NK-92 (cell line): ENCODE data around the gene GREM2.

ENCODE experiments used
- DNase-seq: peaks from one replicate; lab custom pipeline; 2025; ENCODE audit not compliant: unreplicated experiment; lab: John Stamatoyannopoulos, UW

GREM2 gene

DNA sequence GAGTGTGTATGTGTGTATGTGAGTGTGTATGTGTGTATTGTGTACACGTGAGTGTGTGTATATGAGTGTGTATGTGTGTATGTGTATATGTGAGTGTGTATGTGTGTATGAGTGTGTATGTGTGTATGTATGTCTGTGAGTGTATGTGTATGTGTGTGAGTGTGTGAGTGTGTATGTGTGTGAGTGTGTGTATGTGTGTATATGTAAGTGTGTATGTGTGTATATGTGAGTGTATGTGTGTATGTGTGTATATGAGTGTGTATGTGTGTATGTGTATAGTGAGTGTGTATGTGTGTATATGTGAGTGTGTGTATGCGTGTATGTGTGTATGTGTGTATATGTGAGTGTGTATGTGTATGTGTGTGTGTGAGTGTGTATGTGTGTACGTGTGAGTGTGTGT lies 49.2 kb downstream of the GREM2 start:
- DNase-seq, result no peak

DNA sequence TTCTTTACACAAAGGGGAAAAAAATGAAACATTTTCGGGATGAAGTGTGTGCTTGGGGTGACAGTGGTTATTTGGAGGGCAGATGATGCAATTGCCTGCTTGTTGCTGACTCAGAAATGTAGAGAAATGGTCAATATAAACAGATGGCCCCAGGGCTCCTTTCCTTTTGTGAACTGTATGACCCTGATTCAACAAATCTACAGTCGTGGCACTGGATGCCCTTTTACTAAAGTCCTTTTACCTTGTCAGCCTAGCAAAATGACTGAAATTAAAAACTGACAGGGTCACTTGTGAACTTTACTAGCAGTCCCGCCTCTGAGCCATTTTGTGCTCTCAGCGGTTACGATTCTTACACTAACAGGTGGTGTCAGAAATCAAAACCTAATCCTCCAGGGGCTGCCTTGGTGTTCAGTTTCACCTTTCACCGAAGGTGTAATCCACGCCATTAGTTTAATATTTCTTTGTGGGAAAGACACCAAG lies 49.8 kb downstream of the GREM2 start:
- DNase-seq, result no peak

DNA sequence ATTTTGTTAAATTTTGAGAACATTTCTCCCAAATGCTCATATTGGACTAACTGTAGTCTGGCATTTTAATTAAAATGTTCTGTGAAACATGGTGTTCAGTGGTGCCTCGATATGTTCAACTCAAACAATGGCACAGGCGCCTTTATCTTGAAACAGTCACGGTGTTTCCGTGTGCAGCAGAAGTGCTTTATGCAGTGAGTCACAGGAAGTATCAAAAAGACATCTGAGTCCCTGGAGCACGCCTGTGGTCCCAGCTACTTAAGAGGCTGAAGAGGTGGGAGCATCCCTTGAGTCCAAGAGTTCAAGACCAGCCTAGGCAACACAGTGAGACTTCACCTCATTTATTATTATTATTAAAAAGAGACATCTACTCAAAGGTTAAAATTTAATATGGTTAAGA lies 52.2 kb downstream of the GREM2 start:
- DNase-seq, result no peak

DNA sequence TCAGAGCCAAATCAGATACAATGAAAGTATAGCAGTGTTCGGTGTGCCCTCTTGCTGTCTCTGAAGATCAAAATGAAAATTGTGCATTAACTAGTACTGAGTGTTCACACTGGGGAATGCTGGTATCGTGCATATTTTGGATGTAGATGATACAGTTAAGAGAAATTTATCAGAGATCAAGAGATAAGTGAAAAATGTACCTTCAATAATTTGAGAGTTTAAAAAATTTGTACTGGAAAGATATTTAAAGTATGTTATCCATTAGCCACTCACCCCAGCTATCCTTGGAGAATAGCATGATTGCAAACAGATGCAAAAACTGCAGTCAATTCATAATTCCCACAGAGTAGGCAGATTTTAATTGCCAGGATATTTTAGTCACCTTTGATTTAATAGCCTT lies 56.4 kb downstream of the GREM2 start:
- DNase-seq, result no peak

DNA sequence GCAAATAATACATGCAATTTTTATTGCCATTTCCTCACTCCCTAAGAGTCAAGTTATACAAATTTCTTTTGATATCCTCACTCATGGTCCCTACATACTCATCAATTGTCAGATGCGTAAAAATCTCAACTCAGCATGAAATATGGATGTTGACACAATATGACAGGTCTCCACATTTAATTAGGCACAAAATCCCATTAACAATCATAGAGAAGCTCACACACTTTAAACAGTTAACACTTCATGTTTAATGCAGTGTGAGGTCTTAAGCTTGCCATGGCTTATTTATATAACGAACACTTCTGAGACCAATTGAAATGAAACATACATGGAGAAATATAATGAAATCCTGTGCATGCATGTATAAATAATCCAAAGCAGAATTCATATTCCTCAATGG lies 58.6 kb downstream of the GREM2 start:
- DNase-seq, result no peak

DNA sequence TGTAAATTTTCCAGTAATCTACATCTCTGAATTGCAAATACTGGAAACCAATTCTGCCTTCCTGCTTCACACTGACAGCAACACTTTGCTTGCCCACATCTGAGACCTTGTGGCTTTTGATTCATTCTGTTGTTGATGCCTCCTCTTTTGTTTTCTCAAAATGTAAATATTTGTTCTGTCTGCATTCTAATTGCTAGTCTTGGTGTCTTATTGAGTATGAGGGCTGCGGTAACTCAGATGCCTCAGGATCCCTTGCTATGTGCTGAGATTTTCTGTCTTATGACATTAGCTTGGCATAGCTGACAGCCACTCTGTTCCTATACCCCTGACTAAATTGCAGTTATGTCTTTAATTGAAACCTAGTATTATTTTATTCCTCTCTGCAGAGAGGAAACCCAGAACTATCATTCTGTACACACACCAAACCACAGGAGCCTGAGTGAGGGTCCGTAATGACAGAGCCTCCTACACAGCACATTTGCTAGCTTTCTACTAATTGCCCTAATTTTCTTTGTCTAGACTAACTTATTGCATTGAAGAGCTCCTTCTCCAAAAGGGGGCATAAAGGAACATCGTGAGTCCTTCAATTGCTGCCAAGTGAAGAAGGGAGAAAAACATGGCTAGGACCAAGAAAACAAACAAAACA lies 72.1 kb downstream of the GREM2 start:
- no peak for DNase-seq

DNA sequence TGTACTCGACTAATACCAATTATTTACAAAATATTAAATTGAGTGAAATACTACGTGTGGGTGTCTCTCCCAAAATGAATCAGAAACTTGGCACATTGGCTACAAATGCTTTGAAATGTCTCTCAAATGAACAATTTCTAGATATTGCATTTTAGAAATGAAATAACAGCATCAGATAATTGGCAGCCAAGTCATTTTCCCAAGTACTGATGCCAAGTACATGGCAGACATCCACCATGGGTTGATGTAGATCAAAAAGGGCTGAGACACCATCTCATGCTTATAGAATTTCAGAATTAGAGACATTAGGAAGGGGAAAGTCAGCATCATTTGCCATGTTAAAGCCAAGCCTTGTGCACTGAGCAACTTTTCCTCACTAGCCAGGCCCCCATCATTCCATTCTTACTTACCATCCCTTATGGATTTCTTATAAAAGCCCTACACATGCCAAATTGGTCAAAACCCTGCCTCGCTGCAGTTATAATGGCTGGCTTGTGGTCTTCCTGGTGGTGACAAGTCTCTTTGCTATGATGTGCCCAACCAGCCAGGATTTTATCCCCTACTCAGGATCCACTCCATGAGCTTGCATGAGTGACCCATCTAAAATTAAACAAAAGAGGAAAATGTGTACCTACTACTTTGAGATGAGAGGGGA lies 73.1 kb downstream of the GREM2 start:
- DNase-seq, result no peak

DNA sequence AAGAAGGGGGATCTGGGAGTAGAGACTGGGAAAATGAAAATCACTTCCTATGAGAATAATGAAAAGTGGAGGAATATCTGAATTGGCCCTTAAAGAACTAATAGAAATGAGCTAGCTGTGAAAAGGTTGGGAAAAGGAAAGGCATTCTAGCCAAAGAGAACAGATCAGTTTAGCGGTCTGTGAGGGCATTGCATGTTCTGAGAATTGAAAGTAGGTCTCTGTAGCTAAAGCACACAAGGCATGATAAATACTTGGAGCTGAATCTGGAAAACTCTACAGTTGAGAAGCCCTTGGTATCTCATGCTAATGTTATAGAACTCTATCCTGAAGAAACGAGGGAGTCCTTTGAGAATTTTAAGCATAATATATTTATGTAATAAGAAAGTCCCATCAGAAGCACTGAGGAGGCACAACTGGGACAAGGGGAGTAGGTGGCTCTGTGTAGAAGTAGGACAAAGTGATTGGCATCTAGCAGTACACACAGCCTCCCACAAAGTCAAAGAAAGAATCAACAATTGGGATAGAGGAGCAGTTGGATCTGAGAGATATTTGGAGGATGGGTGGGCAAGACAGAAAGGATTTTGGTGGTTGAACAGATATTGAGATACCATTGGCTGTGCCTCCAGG lies 78.7 kb downstream of the GREM2 start:
- DNase-seq, result no peak

DNA sequence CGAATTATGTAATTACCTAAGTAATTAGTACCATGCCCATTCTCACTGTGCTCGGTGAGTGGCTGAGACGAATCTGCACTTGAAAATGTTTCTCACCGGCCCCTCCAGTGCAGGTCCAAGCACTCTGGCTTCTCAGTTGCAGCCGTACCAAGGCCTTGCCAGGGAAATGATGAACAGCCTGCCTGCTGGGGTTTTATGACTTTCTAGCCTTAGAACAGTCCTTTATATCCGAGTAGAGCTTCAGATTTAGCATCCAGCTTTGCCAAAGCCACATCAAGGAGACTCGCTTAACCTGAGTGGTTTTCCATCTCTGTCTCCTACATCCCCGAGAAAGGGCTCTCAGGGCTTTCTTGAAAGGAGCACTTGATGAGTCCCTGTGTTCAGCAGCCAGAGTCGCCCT lies 83.4 kb downstream of the GREM2 start:
- DNase-seq, result no peak

DNA sequence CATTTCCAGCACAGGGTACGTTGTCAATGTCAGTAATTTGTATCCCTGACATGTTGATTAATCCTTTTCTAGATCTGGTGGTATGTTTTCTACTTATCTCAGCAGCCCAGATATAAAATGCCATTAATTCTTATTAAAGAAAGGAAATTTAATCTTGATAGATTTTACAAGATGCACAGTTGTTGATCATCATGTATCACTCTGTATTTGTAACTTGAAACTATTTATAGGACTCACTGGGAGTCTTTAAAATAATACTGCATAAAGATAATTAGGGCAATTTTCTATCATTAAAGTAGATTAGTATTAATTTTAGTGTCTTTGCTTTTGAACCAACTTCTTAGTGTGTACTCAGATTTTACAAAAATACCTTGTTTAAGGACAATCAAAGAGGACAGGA lies 84.9 kb downstream of the GREM2 start:
- DNase-seq, result no peak

DNA sequence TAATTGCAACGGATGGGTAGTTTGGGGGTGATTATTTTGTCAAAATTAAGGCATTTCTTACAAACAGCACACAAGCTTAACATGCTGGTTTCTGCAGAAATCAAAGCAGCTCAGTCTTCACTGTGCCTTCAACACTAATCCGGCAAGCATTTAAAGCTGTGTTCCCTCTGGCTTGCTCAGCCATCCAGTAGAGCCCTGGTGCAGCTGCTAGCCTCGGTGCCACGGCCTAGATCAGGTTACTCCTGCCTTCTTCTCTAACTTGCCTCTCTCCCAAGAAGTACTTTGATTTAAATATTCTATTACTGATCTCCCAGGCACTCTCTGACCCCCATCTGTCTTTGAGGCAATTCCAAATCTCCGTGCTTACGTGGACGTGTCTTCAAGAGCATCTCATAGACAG lies 85.6 kb downstream of the GREM2 start:
- no peak for DNase-seq

DNA sequence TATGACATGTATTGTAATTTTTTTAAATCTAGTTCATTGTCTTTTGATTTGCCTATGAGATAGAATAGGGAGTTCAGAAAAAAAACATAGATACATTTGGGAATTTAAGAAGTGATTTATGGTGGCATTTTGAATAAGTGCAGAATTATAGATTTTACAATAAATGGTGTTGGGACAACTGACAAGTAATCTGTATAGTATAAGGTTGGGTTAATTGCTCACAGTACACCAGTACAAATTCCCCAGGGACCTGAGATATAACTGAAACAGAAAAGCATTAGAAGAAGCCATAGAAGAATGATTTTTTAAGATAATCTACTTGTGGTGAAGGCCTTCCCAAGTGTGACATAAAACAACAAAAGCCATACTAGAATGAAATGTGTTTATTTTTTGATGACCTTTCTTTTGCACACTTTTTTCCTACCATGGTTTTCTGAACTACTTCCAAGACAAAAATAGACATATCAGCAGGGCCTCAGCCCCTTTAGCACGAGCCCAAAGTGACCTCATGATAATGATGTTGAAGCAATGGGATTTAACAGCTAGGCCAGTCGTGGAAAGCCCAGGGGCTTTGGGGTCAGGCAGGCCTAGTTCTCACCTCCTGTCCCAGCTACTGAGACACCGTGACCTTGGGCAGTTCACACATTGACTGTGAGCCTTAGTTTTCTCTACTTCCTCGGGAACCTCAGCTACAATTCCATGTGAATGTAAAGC lies 87.4 kb downstream of the GREM2 start:
- DNase-seq, result no peak

DNA sequence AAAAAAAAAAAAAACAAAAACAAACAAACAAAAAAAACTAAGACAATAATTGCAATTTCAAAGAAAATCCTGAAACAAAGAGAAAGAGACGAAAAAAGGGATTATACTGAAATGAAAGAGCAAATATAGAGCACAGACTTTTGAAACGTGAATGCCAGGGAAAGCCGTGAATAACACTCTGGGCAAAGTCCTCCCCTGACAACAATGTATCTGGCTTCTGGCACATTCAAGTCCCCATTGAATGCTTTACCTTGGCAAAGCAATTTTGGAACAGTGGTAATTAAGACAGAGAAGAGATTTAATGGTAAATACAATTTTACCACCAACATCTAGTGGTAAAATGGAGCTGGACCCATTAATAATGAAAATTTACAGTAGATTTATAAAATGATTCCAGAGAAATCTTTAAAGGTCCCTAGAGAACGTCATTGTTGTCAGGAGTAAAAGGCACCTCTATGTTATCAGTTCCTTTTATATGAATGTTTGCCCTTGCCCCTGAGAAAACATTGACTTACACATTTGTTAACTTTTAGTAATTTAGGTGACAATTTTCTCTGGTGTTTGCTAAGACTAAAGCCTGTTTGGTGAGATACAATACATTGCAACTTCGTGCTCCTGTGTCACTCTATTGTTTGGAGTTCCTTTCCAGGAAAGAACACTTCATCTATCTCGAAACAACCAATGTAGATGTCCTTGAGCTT lies 89.7 kb downstream of the GREM2 start:
- DNase-seq, result no peak

DNA sequence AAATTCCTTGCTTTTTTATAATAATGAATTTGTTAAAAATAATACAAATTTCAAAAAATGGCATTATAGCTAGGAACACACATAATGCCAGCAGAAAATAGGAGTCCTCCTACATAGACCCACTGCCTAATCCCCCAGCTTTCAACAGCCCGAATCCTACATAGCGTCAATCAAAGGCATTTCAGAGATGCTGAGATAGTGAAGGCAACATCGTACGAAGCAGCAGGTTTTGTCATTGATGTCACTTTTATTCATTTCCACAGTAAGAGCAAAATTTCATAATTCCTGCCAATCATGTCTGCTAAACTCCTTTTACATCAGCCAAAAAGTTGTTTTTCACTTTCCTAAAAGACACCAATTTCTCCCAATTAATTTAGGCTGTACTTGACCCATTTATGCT lies 94.1 kb downstream of the GREM2 start:
- no peak for DNase-seq

DNA sequence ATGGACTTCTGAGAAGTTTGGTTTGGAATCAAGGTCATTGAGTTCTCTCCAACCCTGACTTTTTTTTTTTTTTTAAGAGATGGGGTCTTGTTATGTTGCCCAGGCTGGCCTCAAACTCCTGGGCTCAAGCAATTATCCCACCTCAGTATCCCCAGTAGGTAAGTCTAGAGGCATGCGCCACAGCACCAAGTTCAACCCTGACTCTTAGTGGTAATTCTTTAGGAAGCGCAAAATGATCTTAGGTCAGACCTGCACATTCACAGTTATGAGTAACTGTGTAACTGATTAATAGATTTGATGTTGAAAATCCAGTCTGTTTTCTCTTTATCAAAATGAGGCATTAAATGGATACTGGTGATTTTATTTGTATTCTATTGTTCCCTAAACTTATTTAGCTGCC lies 95.9 kb downstream of the GREM2 start:
- DNase-seq, result no peak

DNA sequence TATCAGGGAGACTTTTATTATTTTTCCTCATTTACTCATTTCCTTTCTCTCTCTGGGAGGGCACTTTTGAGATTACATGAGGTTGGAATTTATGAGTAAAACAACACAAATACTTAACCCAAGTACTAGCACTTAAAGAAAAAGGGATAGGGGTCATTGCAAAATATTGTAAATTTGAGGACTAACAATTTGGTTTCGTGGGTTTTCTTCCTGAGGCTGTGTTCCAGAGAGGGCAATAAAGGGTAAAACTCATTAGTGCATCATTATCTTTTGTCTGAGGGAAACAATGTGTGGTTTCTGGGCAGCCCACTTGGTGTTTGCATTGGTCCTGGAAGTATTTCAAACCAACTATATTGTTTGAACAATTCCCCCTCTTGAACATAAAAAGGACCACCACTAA lies 96.5 kb downstream of the GREM2 start:
- no peak for DNase-seq

DNA sequence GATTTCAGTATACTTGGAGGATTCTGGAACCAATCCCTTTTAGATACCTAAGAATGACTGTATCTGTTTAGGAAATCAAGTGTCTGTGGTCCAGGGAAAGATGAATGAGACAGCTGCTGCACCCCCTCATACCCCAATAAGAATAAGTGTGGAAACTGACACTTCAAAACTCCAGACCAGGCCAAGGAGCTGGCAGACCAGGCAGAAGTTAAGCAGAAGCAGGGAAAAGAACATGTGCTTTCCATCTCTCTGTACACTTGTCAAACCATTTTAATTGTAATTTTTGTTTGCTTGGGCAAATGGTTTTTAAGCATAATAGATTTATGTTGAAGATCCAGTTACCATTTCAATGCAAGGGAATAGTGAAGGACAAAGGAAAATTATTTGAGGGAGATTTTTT lies 100.2 kb downstream of the GREM2 start:
- DNase-seq, result no peak

DNA sequence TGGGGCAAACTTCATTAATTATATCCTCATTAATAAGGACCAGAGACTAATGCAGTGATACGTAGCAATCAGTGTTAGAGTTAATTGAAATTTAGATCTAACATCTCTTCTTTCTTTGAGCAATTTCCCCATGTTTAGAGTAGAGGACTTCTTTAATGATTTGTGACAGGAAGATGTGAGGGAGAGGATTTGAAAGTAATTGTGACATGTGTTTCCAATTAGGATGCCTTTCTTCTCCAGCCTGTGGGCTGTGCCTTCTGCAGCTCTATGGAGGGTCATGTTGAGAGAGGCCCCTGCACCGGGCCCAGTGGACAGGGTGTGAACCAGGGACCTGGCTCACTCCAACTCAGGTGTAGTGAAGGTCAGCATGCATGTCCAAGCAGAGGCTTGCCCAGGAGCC lies 103.0 kb downstream of the GREM2 start:
- no peak for DNase-seq

DNA sequence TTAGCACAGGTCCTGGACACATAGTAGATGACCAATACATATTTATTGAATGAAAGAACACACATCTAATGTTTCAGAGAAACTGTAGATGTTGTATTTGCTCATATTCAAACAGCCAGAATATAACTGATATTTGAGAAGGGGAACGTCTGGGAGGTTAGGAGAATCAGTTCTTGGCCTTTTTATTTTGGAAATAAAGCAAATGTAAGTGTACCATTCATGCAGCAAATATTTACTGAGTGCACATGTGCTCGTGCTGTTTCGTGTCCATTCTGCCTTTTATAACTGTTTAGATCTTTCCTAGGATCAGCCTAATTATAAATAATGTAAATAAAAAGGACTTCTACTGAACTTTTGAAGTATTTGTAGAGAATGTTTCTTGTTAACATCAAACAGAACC lies 103.8 kb downstream of the GREM2 start:
- no peak for DNase-seq

DNA sequence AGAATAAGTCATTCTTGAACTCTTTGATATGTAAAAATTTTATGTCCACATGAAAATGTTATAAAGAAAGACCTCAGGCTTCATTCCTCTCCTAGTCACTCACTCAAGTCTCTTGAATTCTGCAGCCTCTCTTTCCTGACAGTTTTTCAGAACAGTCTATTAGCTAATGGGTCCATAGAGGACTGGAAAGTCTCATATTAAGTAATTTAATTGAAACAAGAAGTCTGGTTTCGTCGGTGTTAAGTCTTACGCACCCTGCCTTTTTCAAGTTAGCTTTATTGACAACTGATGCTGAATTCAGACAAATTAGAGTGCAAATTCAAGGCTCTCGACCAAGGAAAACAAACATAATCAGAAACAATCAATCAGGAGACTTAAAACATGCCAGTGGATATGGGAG lies 105.8 kb downstream of the GREM2 start:
- no peak for DNase-seq

DNA sequence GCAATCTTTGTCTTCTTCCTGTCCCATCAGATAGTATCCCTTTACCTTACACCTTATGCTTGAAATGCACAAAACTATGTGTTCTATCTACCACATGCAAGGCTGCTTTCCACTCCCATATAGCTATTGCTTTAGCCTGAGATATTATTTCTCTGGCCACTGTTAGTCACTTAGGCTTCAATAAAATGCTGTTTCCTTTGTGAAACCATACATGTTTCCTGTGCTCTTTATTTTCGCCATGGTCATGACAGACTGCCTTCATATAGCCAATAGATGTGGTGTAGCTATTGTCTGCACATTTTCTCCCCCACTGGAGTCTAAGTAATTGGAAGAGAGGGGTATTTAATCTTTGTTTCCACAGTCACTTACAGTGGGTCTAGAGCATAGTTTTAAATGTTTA lies 108.4 kb downstream of the GREM2 start:
- DNase-seq, result no peak
